ENCODE data around the gene NELL1.
"Not testable (repeated sequence)": the region's sequence is repeated elsewhere in the genome, so short reads cannot be mapped to it uniquely, and the experiment has no call there.

NELL1 gene

DNA sequence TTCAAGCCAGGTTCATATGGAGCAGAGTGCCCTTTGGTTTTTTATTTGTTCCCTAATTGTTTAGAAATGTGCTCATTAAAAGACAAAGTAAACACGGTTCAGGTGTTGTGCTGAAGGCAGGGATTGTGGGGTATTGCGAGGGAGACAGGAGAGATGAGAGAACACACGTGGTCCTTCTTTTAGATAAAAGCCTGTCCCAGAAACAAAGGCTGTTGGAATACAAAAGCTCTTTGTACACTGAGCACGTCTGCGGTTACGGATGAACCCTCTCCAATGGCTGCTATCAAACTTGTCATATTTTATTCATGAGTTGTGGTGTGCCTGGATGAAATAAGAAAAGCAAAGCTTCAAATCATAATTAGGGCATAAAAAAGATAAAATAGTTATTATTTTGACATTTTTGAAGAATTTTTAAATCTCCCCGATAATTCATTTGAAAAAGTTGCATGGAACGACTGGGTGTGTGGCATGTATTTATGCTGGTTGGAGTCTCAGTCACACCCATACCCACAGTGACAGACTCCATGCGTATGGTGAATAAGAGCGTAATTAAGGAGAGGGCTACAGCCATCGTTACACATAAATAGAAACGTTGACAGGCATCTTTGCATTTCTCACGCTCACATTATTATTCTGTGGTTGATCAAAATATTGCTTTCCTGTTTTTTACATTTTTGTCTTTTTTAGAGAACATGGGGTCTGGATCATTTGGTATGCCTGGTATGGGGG lies 92.9 kb downstream of the NELL1 start:
- in situ Hi-C loops (cut with MboI; ENCODE audit: low sequenced_read_pairs), result no loop called here

DNA sequence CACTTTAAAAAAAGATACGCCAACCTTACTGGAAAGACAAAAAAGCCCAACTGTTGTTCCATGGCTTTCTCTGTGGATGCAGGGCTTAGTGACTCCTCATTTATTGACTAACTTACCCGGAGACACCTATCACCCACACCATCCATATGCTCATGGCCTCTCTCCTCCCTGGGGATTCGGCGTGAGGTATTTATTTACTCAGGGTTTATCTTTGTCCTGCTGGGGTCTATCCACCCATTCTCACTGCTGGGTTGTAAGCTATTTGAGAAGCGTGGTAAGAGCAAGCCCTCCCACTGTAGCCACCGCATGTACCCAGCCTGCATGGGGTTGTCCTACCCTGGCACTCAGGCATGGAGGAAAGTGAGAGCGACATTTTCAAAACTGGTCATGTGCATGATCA lies 93.6 kb downstream of the NELL1 start:
- in situ Hi-C loops (cut with MboI; ENCODE audit: low sequenced_read_pairs), result no loop called here

DNA sequence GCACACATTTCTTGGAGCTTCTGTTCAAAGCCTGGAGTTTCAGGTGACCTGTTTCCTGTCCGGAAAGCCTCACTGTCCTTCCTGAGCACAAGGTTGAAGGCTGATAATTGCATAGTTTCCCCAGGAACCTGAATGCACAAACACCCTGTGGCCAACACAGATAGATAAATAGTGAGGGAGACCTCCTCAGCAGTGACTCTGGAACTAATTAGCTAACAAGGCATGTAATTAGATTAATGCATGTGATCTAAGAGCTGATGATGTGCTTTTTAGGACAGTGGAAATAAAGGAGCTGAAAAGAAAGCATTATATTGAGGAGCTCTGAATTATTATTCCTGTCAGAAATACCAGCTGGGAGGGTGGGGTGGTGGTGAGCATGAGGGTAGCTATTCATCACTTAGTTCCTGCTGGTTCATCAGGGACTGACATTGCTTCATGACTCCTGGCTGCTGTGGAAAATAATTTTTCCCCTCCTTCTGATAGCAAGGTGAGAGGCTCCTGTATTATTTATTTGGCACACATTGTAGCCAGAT lies 101.1 kb downstream of the NELL1 start:
- in situ Hi-C loops (cut with MboI; ENCODE audit: low sequenced_read_pairs), result no loop called here

DNA sequence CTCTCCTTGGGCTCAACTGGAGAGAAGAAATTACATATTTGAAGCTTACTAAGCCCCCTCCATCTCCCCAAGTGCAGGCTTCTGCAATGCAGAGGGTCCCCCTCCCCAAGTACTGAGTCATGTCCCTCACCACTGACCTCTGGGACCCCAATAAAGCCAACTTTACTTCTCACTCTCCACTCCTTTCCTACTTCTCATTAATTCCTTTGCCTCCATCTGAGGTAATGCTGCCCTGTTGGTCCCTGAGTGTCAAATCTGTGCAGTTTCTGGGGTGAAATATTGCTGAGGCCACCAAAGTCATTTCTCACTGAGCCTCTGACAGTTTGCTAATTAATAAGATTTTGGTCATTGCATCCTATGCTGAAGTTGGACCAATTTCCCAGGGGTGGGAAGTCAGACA lies 101.6 kb downstream of the NELL1 start:
- in situ Hi-C loops (cut with MboI; ENCODE audit: low sequenced_read_pairs), result no loop called here

DNA sequence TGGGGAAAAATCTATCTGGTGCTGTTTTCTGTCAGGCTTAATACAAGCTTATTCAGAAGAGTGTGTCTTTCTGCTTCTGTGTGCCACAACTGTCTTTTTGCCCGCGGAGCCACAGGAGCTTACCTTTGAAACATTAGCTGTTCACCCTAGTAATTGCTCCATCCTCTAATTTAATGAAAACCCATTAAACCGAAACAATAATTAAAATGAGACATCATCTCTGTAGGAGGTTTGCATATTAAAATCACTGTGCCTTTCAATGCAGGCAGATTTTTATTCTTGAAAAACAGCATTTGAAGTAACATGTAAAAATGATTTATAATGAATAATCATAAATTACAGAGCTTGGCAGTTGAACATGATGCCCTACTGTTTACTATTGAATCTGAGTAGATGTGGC lies 102.3 kb downstream of the NELL1 start:
- in situ Hi-C loops (cut with MboI; ENCODE audit: low sequenced_read_pairs), result no loop called here

DNA sequence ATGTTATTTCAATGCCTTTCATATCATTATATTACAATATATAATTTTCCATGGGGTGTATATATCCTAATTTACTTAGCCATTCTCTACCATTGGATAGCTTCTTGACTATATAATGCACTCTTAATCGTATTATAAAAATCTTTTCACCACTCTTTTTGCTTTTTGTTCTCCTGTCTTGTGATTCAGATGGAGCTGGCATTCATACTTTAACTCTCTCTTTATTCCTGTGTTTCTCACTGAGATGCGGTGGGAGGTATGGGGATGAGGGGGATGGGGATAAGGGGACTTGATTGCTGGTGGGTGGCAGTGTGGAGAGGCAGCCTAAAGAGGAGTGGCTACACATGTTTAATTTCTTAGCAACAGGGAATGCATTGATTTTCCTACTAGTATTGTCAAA lies 105.9 kb downstream of the NELL1 start:
- in situ Hi-C loops (cut with MboI; ENCODE audit: low sequenced_read_pairs), result no loop called here

DNA sequence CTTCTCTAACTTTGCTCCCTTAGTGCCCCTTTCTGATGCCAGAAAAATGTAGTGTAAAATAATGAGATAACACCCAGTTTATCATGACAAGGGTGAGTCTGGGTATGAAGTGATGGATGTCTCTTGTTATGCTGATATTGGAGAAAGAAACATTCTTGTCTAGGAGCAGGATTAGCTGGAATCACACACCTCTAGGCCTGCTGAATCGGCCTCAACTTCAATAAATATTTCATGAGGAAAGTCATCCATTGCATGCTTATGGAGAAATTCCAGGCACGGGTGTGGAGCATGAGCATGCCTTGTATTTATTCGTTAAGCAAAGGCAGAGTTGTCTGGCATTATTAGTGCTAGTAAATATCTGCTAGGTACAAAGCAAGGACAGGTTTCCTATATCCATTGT lies 113.4 kb downstream of the NELL1 start:
- in situ Hi-C loops (cut with MboI; ENCODE audit: low sequenced_read_pairs), result no loop called here

DNA sequence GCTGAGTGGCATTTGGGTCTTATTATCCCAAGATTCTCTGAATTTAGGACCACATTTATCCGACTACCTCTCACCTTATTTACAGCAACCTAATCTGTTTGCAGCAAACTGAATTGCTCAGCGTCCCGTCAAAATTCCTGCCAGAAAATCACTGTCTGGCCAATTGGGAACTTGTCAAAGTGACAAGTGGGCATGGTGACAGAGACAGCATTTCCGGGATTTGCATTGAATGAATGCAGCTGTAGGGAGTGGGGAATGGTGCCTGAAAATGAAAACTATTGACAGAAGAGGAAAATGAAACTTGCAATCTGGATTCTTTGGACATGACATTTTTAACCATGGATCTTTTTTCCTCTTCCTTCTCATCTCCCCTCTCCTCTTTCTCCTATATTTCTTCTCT lies 113.8 kb downstream of the NELL1 start:
- in situ Hi-C loops (cut with MboI; ENCODE audit: low sequenced_read_pairs), result no loop called here

DNA sequence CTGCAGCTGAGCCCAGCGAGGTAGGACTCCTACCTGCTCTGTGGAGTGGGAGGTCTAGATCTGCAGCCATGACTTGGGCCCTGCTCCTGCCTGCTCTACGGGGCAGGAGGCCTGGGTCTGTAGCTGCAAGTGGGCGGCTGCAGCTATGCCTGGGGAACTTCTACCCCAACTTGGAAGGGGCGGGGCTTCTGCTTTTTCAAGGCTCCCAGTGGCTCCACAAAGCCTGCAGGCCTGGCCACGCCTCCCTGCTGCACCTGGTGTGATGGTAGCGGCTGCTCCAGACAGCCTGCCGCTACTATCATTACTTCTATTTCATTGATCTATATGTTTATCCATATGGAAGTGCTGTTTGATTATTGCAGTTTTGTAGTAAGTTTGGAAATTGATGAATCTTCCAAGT lies 121.2 kb downstream of the NELL1 start:
- in situ Hi-C loops (cut with MboI; ENCODE audit: low sequenced_read_pairs), result no loop called here

DNA sequence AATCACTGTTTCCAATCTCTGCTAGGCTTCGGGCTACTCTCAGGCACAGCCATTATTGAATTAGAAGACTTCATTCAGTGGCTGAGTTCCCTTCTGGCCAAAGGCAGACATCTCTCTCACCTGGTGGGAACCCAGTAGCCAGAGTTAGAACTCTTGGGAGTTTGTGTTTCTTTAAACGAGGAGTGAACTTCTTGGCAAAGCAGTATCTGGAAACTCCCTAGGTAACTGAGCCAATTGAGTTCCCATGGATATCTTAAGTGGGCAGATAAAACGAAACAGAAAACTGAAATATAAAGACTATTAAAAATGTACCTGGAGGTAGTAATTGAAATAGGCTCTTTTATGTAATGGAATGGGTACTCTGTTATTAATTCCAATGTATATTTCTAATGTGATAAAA lies 125.6 kb downstream of the NELL1 start:
- in situ Hi-C loops (cut with MboI; ENCODE audit: low sequenced_read_pairs), result no loop called here

DNA sequence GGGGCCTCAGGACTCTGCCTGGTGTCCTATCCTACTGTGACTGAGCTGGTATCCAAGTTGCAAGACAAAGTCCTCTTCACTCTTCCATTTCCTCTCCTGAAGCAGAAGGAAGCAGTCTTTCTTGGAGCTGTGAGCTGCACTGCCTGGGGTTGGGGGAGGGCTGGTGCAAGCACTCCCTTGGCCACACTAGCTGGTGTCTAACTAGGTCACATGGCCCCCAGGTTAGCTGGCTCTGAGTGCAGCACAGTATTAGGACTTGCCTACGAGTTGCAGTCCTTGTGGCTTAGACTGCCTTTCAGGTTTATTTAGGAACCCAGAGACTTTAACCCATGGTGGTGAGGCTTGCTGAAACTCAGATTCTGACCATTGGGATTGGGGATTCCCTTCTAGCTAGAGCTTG lies 138.9 kb downstream of the NELL1 start:
- in situ Hi-C loops (cut with MboI; ENCODE audit: low sequenced_read_pairs), result no loop called here

DNA sequence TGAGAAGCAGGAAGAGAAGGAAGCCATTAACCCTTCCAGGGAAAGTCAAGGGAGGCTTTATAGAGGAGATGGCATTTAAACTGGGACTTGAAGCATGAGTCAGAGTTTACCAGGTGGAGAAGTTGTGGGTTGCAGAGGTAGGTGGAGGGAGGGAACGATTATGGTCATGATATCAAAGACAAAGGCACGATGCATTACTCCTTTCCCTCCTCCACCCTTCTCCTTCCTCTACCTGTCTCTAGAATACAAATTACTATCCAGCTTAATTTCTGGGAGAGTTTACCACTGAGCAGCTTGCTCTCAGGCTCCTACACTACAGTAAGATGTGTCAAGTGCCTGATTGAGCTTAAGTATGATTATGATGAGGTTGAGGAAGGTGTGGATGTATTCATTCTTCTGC lies 151.7 kb downstream of the NELL1 start:
- in situ Hi-C loops (cut with MboI; ENCODE audit: low sequenced_read_pairs), result no loop called here

DNA sequence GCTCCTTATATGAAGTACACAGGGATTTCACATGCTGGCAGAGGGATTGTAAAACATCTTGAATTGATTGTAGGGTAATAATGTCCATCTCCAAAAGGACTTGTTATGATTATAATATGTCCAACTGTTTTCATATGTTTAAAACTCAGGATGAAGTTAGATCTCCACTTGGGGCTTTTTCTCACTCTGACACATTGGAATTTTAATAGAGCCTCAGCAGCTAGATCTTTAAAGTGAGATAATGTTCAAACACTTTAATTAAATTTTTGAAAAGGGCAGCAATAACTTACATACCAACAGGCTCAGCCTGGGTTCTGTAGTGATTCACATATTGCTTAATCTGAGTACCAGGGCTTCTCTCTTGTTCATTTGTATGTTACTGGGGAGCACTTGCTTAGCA lies 152.1 kb downstream of the NELL1 start:
- in situ Hi-C loops (cut with MboI; ENCODE audit: low sequenced_read_pairs), result no loop called here

DNA sequence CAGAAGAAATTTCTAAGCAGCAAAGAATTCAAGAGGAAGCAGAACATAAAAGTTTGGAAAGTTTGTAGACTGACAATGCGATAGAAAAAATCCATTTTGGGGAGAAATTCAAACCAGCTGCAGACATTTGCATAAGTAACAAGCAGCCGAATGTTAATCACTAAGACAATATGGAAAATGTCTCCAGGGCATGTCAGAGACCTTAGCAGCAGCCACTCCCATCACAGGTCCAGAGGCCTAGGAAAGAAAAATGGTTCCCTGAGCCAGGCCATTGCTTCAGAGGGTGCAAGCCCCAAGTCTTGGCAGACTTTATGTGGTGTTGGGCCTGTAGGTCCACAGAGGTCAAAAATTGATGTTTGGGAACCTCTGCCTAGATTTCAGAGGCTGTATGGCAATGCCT lies 155.4 kb downstream of the NELL1 start:
- in situ Hi-C loops (cut with MboI; ENCODE audit: low sequenced_read_pairs), result no loop called here

DNA sequence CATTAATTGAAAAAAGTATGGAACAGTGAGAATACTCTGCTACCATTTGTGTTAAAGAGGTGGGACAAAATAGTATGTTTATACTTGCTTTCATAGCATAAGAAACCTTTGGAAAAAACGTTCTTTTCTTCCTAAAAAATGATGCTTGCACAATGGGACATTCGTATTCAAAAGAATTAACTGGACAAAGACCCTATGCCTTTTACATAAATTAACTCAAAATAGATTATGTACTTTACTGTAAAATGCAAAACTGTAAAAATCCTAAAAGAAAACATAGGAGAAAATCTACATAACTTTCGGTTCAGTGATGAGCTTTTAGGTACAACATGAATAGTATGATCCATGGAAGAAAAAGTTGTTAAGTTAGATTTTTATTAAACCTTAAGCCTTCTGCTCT lies 166.2 kb downstream of the NELL1 start:
- in situ Hi-C loops (cut with MboI; ENCODE audit: low sequenced_read_pairs), result no loop called here

DNA sequence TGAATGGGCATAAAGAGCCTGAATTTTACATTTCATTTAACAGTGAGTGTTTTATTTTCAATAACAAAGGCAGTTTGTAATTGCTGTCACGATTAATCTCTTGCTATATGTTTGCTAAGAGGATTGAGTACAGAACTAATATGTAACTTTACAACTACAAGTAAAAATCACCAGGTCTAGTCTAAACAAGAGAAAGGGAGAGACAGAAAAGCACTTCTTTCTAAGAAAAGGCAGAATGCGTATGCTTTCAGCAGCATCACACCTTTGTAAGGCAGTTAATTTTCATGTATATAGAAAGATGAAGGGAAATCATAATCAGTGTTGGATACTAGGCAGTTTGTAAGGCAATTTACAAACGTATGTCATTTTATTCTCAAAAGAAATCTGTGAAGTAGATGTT lies 169.8 kb downstream of the NELL1 start:
- in situ Hi-C loops (cut with MboI; ENCODE audit: low sequenced_read_pairs), result no loop called here

DNA sequence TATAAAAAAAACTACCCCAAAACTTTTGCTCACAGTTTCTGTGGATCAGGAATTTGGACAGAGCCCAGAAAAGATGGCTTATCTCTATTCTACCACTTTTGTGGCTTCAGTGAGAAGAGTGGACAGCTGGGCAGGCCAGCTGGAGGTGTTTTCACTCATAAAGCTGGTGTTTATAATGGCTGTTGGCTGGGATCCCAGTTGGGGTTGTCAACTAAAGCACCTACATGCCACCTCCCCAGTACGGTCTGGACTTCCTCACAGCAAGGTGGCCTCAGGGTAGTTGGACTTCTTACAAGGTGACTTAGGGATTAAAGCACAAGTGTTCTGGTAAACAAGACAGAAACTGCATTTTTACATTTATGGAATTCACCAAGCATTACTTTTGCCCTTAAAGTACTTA lies 171.0 kb downstream of the NELL1 start:
- in situ Hi-C loops (cut with MboI; ENCODE audit: low sequenced_read_pairs), result no loop called here

DNA sequence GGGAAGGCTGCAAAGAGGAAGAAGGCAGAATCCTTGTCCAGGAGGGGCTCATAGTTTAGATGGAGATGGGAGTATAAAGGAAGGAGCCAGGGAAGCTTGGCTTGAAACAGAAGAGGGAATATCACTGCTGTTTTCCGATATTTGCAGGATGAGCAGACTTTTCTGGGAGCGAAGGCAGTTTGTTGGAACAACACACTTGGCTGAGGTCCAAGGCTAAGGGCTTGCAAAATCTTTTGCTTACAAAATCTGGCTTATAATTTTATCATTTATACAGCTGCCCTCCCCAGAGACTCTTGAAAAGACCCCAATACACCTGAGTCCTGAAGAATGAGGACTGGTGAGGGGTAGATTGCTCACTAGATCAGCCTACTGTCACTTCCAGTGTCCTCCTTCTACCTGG lies 174.8 kb downstream of the NELL1 start:
- in situ Hi-C loops (cut with MboI; ENCODE audit: low sequenced_read_pairs), result no loop called here

DNA sequence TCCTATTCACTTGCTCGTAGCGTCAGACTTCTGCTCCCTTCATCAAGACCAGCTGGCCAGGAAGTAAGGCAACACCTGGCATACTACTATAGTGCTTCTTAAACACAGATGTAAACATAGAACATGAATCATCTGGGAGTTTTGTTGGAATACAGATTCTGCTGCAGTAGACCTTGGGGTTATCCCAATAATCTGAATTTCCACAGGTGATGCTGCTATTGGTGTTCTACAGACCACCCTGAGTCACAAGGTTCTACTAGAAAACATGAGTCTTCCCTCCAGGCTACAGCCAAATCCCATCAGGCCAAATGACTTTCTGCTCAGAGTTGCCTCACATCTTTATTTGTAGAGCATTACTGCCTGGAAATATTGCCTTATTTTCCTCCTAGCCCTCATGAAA lies 175.2 kb downstream of the NELL1 start:
- in situ Hi-C loops (cut with MboI; ENCODE audit: low sequenced_read_pairs), result no loop called here

DNA sequence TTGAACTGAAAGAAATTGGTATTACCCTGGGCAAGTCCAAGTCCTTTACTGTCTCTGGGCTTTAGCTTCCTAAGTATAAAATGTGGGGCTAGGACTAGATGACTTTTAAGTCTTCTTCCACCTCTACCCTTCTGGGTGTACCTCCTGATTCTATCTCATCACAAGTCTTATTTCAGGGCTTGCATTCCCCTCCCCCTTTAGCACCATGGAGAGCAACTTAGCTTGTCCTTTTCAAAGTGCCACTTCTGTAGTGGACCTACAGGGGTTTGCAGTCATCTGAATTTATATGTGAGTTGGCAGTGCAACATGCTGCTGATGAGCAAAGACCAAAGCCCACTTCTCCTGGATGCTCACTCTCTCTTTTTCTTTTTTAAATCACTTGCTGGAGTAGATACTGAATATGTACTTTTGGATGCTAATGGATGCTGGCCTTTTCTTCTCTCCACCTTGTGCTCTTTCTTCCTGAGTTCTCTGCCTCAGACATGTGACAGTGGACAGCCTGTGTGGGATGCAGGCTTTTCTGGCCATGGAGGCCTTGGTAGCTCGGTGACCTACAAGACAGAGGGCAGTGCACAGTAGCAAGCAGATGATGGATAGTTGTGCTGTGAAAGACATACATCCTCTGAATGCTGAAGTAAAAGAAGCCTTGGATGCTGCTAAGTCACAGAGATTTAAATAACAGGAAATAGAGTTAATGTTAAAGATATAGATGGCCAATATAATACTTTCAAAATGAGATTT lies 185.0 kb downstream of the NELL1 start:
- in situ Hi-C loops (cut with MboI; ENCODE audit: low sequenced_read_pairs), result no loop called here

DNA sequence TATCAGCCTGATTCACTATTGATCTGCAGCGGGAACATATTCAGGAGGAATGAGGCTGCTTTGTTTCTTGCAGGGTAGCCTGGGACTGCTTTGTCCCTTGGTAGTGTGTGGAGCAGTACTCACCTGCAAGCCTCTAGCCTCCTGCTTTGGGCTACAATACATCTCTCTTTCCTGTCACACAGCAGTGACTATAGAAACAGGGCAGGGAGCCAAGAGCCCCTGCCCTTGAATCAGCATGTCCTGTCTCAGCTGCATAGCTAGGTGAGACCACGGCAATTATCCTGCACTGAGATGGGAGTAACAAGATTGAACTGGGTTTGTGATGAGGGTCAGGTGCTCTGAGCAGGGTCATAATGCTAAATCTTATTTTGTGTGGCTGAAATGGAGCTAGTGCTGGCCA lies 191.9 kb downstream of the NELL1 start:
- in situ Hi-C loops (cut with MboI; ENCODE audit: low sequenced_read_pairs), result no loop called here

DNA sequence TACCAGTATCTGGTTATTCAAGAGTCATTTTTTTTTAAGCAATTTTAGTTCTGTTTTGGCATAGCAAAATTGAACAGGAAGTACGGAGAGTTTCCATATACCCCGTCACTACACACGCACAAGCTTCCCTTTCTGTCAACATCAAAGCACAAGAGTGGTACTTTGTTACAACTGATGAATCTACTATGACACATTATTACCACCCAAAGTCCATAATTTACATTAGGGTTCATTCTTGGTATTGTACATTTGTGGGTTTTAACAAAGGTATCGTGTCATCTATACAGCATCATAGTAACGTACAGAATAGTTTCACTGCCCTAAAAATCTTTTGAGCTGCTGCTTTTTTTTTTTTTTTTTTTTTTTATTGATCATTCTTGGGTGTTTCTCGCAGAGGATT lies 192.9 kb downstream of the NELL1 start:
- in situ Hi-C loops (cut with MboI; ENCODE audit: low sequenced_read_pairs), result not testable (repeated sequence)

DNA sequence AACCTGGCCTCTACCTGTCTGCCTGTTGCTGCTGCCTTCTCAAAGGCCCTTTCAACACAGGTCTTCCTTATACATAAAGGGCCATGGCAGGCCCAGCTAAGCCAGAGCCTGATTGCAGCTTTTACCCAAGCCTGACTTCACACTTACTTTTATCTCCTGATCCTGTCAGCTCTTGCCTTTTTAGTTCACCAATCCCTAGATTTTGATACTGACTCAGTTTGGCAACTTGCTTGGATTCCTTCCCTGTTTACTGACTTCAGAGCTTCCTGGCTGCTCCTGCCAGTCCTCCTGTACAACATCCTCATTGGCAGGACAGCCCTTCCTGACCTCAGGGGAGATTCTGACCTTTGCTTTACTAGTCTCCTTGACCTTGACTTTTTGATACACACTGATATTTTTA lies 195.2 kb downstream of the NELL1 start:
- in situ Hi-C loops (cut with MboI; ENCODE audit: low sequenced_read_pairs), result no loop called here
